GM18502 (cell line): ENCODE measurements around the gene TCEAL7.
A peak's percentile ranks its signal among the peaks of the same experiment; 100 is the strongest.
"Not testable (repeated sequence)": the region's sequence is repeated elsewhere in the genome, so short reads cannot be mapped to it uniquely, and the experiment has no call there.

ENCODE experiments used
- ATAC-seq: cut with Tn5 transposase; IDR thresholded peaks from one replicate; pipeline ENCODE4 v1.9.1; 2021; ENCODE audit warnings: mild to moderate bottlenecking; ENCODE audit not compliant: unreplicated experiment, poor library complexity

The TCEAL7 gene

GRCh38 chrX:103329991-103330390 lies at the start of gene TCEAL7:
Gene TCEAL7, plus strand, starts transcription at chrX:103330239. Its CDS starts 1,165 bp downstream, at chrX:103331404.
- no peak for ATAC-seq

GRCh38 chrX:103293118-103293517 lies 36.9 kb upstream of the TCEAL7 start:
- ATAC-seq, result no peak

GRCh38 chrX:103304705-103305104 lies 25.3 kb upstream of the TCEAL7 start:
- no peak for ATAC-seq

GRCh38 chrX:103305666-103306065 lies 24.4 kb upstream of the TCEAL7 start:
- not testable (repeated sequence) for ATAC-seq

GRCh38 chrX:103309860-103310554 lies 20.0 kb upstream of the TCEAL7 start:
- ATAC-seq, result peak; percentile 10

- peak; percentile 97 for ATAC-seq
Measured at GRCh38 chrX:103310555-103311398, 19.3 kb upstream of the TCEAL7 start, which contains the start of gene BEX2. Gene BEX2, minus strand, starts transcription at chrX:103310990. Its CDS starts 1,014 bp downstream, at chrX:103309976.

GRCh38 chrX:103311399-103311780 lies 18.6 kb upstream of the TCEAL7 start:
- no peak for ATAC-seq

- no peak for ATAC-seq
Measured at GRCh38 chrX:103330681-103331288, 746 bp downstream of the TCEAL7 start.

- no peak for ATAC-seq
Measured at GRCh38 chrX:103338663-103339062, 8.6 kb downstream of the TCEAL7 start.

- ATAC-seq, result peak; percentile 65
Measured at GRCh38 chrX:103343105-103343504, 13.1 kb downstream of the TCEAL7 start.

- no peak for ATAC-seq
Measured at GRCh38 chrX:103344606-103345005, 14.6 kb downstream of the TCEAL7 start.

- no peak for ATAC-seq
Measured at GRCh38 chrX:103347682-103348397, 17.8 kb downstream of the TCEAL7 start.

GRCh38 chrX:103356130-103356798 lies 26.2 kb downstream of the TCEAL7 start, which contains the start of gene TCEAL9:
Gene TCEAL9, plus strand, starts transcription at chrX:103356506. Its CDS starts 1,179 bp downstream, at chrX:103357685.
- peak; percentile 72 for ATAC-seq

GRCh38 chrX:103356858-103357257 lies 26.8 kb downstream of the TCEAL7 start:
- peak; percentile 17 for ATAC-seq

GRCh38 chrX:103357871-103358270 lies 27.8 kb downstream of the TCEAL7 start:
- ATAC-seq, result no peak

GRCh38 chrX:103359605-103360004 lies 29.6 kb downstream of the TCEAL7 start:
- ATAC-seq, result not testable (repeated sequence)

GRCh38 chrX:103360092-103360491 lies 30.1 kb downstream of the TCEAL7 start:
- ATAC-seq, result no peak

- no peak for ATAC-seq
Measured at GRCh38 chrX:103360916-103361315, 30.9 kb downstream of the TCEAL7 start.

GRCh38 chrX:103361798-103362197 lies 31.8 kb downstream of the TCEAL7 start:
- no peak for ATAC-seq

- ATAC-seq, result no peak
Measured at GRCh38 chrX:103362474-103362873, 32.4 kb downstream of the TCEAL7 start.
